ENCODE measurements around the gene TRAT1. TPM values are rescaled to one million over a fixed set of nuclear protein-coding genes. Genes with fewer than 3 reads are reported as not detected.

TRAT1 gene
- total RNA-seq, 2 experiments from 2014 or later, result 82.6 to 88.8 TPM

GRCh38 chr3:108863799-108864135 lies 41.2 kb downstream of the TRAT1 start:
- Histone ChIP-seq H3K27me3 (ENCODE audit: control insufficient read depth in 1 of 2, insufficient read depth in 2 of 2, low read length in 2 of 2) (no peaks in the 10 kb centered on the region), H3K4me1 (ENCODE audit: insufficient read depth, low read length) (peaks cover 18% of the 10 kb centered on the region), H3K36me3 (ENCODE audit: insufficient read depth, low read length) (peaks cover 37% of the 10 kb centered on the region), H3K27ac (ENCODE audit: low read depth in 1 of 2, low read length in 2 of 2) (peak overlapping the region in 1 of 2 donors; percentile 42), H3K4me3 (ENCODE audit: low read length) (no peak overlapping the region), H3K9me3 (ENCODE audit: control insufficient read depth in 1 of 2, insufficient read depth in 1 of 2, low read length in 2 of 2) (peaks cover 0 to 10% of the 10 kb centered on the region in 2 experiments)
- no peaks in the 10 kb centered on the region for H3K27me3 Mint-ChIP-seq
- DNase-seq, result no peak
- peaks cover 6% of the 10 kb centered on the region for H3K9me3 Mint-ChIP-seq
- no peak for ATAC-seq (ENCODE audit: poor library complexity)
- POLR2A ChIA-PET, result interaction anchor here (1.0 to 2.5 kb wide), 2 partner anchors 23 to 29 kb away, joined by 3 to 8 read pairs; no protein-coding TSS in a partner anchor
- H3K4me3 Mint-ChIP-seq, result no peak overlapping the region
- CTCF ChIA-PET, result interaction anchor here (1.4 kb wide), 1 partner anchor 21 kb away, joined by 3 read pairs; no protein-coding TSS in a partner anchor
- peaks cover 42% of the 10 kb centered on the region for H3K4me1 Mint-ChIP-seq (ENCODE audit: low read depth)
- peak overlapping the region; percentile 83 for H3K27ac Mint-ChIP-seq
- no peak for TF ChIP-seq CTCF (IDR thresholded peaks at IDR 0.05)
- peaks cover 82% of the 10 kb centered on the region for H3K36me3 Mint-ChIP-seq (ENCODE audit: low read depth)
- intact Hi-C loops (cut with DNase I, micrococcal nuclease), result loop anchor here in 1 of 2 experiments (5.0 kb wide), 1 partner anchor 41 kb away; the partner anchor contains the start of gene TRAT1

- DNase-seq (no peak), ATAC-seq (ENCODE audit: poor library complexity) (no peak)
- peaks cover 3% of the 10 kb centered on the region for H3K9me3 Mint-ChIP-seq
- no peak for TF ChIP-seq CTCF (IDR thresholded peaks at IDR 0.05)
- POLR2A ChIA-PET, result interaction anchor here (1.1 kb wide), 1 partner anchor 38 kb away, joined by 3 read pairs; no protein-coding TSS in a partner anchor
- no peaks in the 10 kb centered on the region for H3K27me3 Mint-ChIP-seq
- no peaks in the 10 kb centered on the region for H3K4me1 Mint-ChIP-seq (ENCODE audit: low read depth)
- no peak overlapping the region for H3K4me3 Mint-ChIP-seq
- H3K4me1 ChIP-seq (ENCODE audit: insufficient read depth, low read length), result no peaks in the 10 kb centered on the region
- H3K27ac Mint-ChIP-seq, result no peak overlapping the region
- intact Hi-C loops (cut with DNase I, micrococcal nuclease), result no loop called here
- CTCF ChIA-PET, result no interaction called here
- H3K36me3 ChIP-seq (ENCODE audit: insufficient read depth, low read length), result no peaks in the 10 kb centered on the region
- peaks cover 0 to 4% of the 10 kb centered on the region in 2 experiments for H3K9me3 ChIP-seq (ENCODE audit: control insufficient read depth in 1 of 2, insufficient read depth in 1 of 2, low read length in 2 of 2)
- H3K27me3 ChIP-seq (ENCODE audit: control insufficient read depth in 1 of 2, insufficient read depth in 2 of 2, low read length in 2 of 2), result no peaks in the 10 kb centered on the region
- peaks cover 5% of the 10 kb centered on the region for H3K36me3 Mint-ChIP-seq (ENCODE audit: low read depth)
- no peak overlapping the region for H3K4me3 ChIP-seq (ENCODE audit: low read length)
- no peak overlapping the region for H3K27ac ChIP-seq (ENCODE audit: low read depth in 1 of 2, low read length in 2 of 2)
Observed at GRCh38 chr3:108877901-108878300, 55.3 kb downstream of the TRAT1 start.

GRCh38 chr3:108879915-108880314 lies 57.3 kb downstream of the TRAT1 start:
- no peaks in the 10 kb centered on the region for H3K27me3 Mint-ChIP-seq
- DNase-seq (peak in 1 of 14 experiments; percentile 16), ATAC-seq (ENCODE audit: poor library complexity) (no peak)
- H3K36me3 Mint-ChIP-seq (ENCODE audit: low read depth), result no peaks in the 10 kb centered on the region
- peaks cover 12% of the 10 kb centered on the region for H3K4me1 Mint-ChIP-seq (ENCODE audit: low read depth)
- no peaks in the 10 kb centered on the region for H3K27me3 ChIP-seq (ENCODE audit: control insufficient read depth in 1 of 2, insufficient read depth in 2 of 2, low read length in 2 of 2)
- CTCF ChIA-PET, result no interaction called here
- H3K4me3 Mint-ChIP-seq, result no peak overlapping the region
- no peaks in the 10 kb centered on the region for H3K36me3 ChIP-seq (ENCODE audit: insufficient read depth, low read length)
- H3K4me1 ChIP-seq (ENCODE audit: insufficient read depth, low read length), result no peaks in the 10 kb centered on the region
- H3K4me3 ChIP-seq (ENCODE audit: low read length), result no peak overlapping the region
- H3K27ac Mint-ChIP-seq, result no peak overlapping the region
- intact Hi-C loops (cut with DNase I, micrococcal nuclease), result no loop called here
- H3K9me3 ChIP-seq (ENCODE audit: control insufficient read depth in 1 of 2, insufficient read depth in 1 of 2, low read length in 2 of 2), result no peaks in the 10 kb centered on the region
- no peaks in the 10 kb centered on the region for H3K9me3 Mint-ChIP-seq
- H3K27ac ChIP-seq (ENCODE audit: low read depth in 1 of 2, low read length in 2 of 2), result no peak overlapping the region
- TF ChIP-seq CTCF (IDR thresholded peaks at IDR 0.05), result no peak
- POLR2A ChIA-PET, result no interaction called here

All from CD4-positive, alpha-beta T cell (primary cell).